Suprapubic skin (tissue), 4 donors: ENCODE measurements around the gene CCN5. TPM values are rescaled to one million over a fixed set of nuclear protein-coding genes. Genes with fewer than 3 reads are reported as not detected.

Experiments
- DNase-seq, 2 donors: peaks; one replicate each; pipeline ENCODE4 v3.0.0-alpha.2; 2019; ENCODE audit warnings: low spot score in 2 of 2
- H3K27ac ChIP-seq: fragments of 200-600 bp; sonication (generic); one replicate; pipeline ENCODE4 v1.5.1; 2019
- H3K27me3 ChIP-seq: fragments of 200-600 bp; sonication (generic); one replicate; pipeline ENCODE4 v1.5.1; 2019
- H3K36me3 ChIP-seq: fragments of 200-600 bp; sonication (generic); one replicate; pipeline ENCODE4 v1.5.1; 2019
- H3K4me1 ChIP-seq: fragments of 200-600 bp; sonication (generic); one replicate; pipeline ENCODE4 v1.5.1; 2019
- H3K4me3 ChIP-seq: fragments of 200-600 bp; sonication (generic); one replicate; pipeline ENCODE4 v1.5.1; 2019; ENCODE audit warnings: mild to moderate bottlenecking
- H3K9me3 ChIP-seq: fragments of 200-600 bp; sonication (generic); one replicate; pipeline ENCODE4 v1.5.1; 2019
- CTCF ChIP-seq, 2 donors: fragments of 200-600 bp in 1 of 2; fragments of 450-650 bp in 1 of 2; sonication (generic) in 1 of 2; IDR thresholded peaks; one replicate each; pipeline ENCODE4 v1.5.1; 2016 to 2019; ENCODE audit warnings: antibody characterized with exemption in 2 of 2, mild to moderate bottlenecking in 1 of 2, moderate library complexity in 1 of 2
- EP300 ChIP-seq: sonication (generic); formaldehyde crosslinking; IDR thresholded peaks from one replicate; pipeline ENCODE4 v1.6.1; 2017; ENCODE audit warnings: antibody characterized with exemption
- POLR2A ChIP-seq, 2 donors: fragments of 450-650 bp; IDR thresholded peaks; one replicate each; pipeline ENCODE4 v1.6.1; 2017; ENCODE audit warnings: antibody characterized with exemption in 2 of 2, mild to moderate bottlenecking in 2 of 2, moderate library complexity in 2 of 2
- POLR2AphosphoS5 ChIP-seq, 3 donors: sonication (generic); formaldehyde crosslinking; IDR thresholded peaks; one replicate each; pipeline ENCODE4 v1.6.1; 2017; ENCODE audit warnings: antibody characterized with exemption in 3 of 3
- WGBS: methylation state at CpG from one replicate; pipeline ENCODE4 v1.1.5; 2018; 5-methylcytosine and 5-hydroxymethylcytosine counted together
- total RNA-seq, 4 donors: library from RNA; depleted of rRNA; stranded (reverse); fragments of >200 nt; gene quantifications; one replicate each; pipeline ENCODE4 v1.1.0, GENCODE V29; 2016

The CCN5 gene
- total RNA-seq, 4 donors from 2014 or later, result 40.1 to 137 (median 87.9) TPM

- no peak overlapping the region for H3K27ac ChIP-seq
- H3K4me3 ChIP-seq, result no peak overlapping the region
- peaks cover 57% of the 10 kb centered on the region for H3K4me1 ChIP-seq
- H3K9me3 ChIP-seq, result no peaks in the 10 kb centered on the region
- TF ChIP-seq POLR2AphosphoS5 (IDR thresholded peaks at IDR 0.05) (no peak), EP300 (no peak), CTCF (IDR thresholded peaks at IDR 0.05) (no peak), POLR2A (IDR thresholded peaks at IDR 0.05) (no peak)
- H3K36me3 ChIP-seq, result no peaks in the 10 kb centered on the region
- DNase-seq, result no peak
- 42% methylated on average over 3 of the region's 3 CpGs for WGBS
- H3K27me3 ChIP-seq, result no peaks in the 10 kb centered on the region
These were observed 16.8 kb upstream of the CCN5 start for GRCh38 chr20:44698351-44698750.

GRCh38 chr20:44700306-44700705 is 14.9 kb upstream of the CCN5 start:
- TF ChIP-seq CTCF (IDR thresholded peaks at IDR 0.05) (no peak), EP300 (no peak), POLR2AphosphoS5 (IDR thresholded peaks at IDR 0.05) (no peak), POLR2A (IDR thresholded peaks at IDR 0.05) (no peak)
- no peaks in the 10 kb centered on the region for H3K36me3 ChIP-seq
- WGBS, result 89% methylated on average over 10 of the region's 11 CpGs
- H3K27ac ChIP-seq, result no peak overlapping the region
- no peaks in the 10 kb centered on the region for H3K9me3 ChIP-seq
- H3K4me1 ChIP-seq, result peaks cover 46% of the 10 kb centered on the region
- H3K4me3 ChIP-seq, result no peak overlapping the region
- H3K27me3 ChIP-seq, result no peaks in the 10 kb centered on the region
- no peak for DNase-seq

GRCh38 chr20:44701118-44701857 is 13.9 kb upstream of the CCN5 start:
- peak overlapping the region; percentile 12 for H3K27ac ChIP-seq

GRCh38 chr20:44701858-44702256 is 13.3 kb upstream of the CCN5 start:
- Histone ChIP-seq H3K4me3 (no peak overlapping the region), H3K4me1 (peaks cover 44% of the 10 kb centered on the region), H3K9me3 (no peaks in the 10 kb centered on the region), H3K27ac (peak overlapping the region; percentile 84), H3K27me3 (no peaks in the 10 kb centered on the region), H3K36me3 (no peaks in the 10 kb centered on the region)
- no peak for DNase-seq
- 87% methylated on average over 7 of the region's 7 CpGs for WGBS
- TF ChIP-seq POLR2AphosphoS5 (IDR thresholded peaks at IDR 0.05) (no peak), EP300 (no peak), CTCF (IDR thresholded peaks at IDR 0.05) (no peak), POLR2A (IDR thresholded peaks at IDR 0.05) (no peak)

More at GRCh38 chr20:44701118-44701857, 13.9 kb upstream of the CCN5 start:
- 77% methylated on average over 15 of the region's 15 CpGs for WGBS
- Histone ChIP-seq H3K9me3 (no peaks in the 10 kb centered on the region), H3K4me1 (peaks cover 43% of the 10 kb centered on the region), H3K4me3 (no peak overlapping the region), H3K36me3 (no peaks in the 10 kb centered on the region), H3K27me3 (no peaks in the 10 kb centered on the region)
- no peak for DNase-seq
- TF ChIP-seq POLR2A (IDR thresholded peaks at IDR 0.05) (no peak), EP300 (no peak), POLR2AphosphoS5 (IDR thresholded peaks at IDR 0.05) (no peak), CTCF (IDR thresholded peaks at IDR 0.05) (no peak)

- no peaks in the 10 kb centered on the region for H3K27me3 ChIP-seq
- 18% methylated on average over 9 of the region's 9 CpGs for WGBS
- H3K9me3 ChIP-seq, result no peaks in the 10 kb centered on the region
- H3K4me3 ChIP-seq, result no peak overlapping the region
- no peaks in the 10 kb centered on the region for H3K36me3 ChIP-seq
- peak; percentile 92 to 94 for DNase-seq
- peak overlapping the region; percentile 84 for H3K27ac ChIP-seq
- H3K4me1 ChIP-seq, result peaks cover 44% of the 10 kb centered on the region
- TF ChIP-seq EP300, result no peak
- peak in 2 of 3 donors; percentile 71 to 73 for TF ChIP-seq POLR2AphosphoS5 (IDR thresholded peaks at IDR 0.05)
- no peak for TF ChIP-seq POLR2A (IDR thresholded peaks at IDR 0.05)
- TF ChIP-seq CTCF (IDR thresholded peaks at IDR 0.05), result no peak
These were observed 12.4 kb upstream of the CCN5 start for GRCh38 chr20:44702776-44703175.
